ENCODE results near the gene OR10C1.

- TF ChIP-seq, protein P1, sequence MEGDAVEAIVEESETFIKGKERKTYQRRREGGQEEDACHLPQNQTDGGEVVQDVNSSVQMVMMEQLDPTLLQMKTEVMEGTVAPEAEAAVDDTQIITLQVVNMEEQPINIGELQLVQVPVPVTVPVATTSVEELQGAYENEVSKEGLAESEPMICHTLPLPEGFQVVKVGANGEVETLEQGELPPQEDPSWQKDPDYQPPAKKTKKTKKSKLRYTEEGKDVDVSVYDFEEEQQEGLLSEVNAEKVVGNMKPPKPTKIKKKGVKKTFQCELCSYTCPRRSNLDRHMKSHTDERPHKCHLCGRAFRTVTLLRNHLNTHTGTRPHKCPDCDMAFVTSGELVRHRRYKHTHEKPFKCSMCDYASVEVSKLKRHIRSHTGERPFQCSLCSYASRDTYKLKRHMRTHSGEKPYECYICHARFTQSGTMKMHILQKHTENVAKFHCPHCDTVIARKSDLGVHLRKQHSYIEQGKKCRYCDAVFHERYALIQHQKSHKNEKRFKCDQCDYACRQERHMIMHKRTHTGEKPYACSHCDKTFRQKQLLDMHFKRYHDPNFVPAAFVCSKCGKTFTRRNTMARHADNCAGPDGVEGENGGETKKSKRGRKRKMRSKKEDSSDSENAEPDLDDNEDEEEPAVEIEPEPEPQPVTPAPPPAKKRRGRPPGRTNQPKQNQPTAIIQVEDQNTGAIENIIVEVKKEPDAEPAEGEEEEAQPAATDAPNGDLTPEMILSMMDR (conservative IDR thresholded peaks at IDR 0.05; ENCODE audit: low read depth, low read length), result no peak
- TF ChIP-seq EZH2 (IDR thresholded peaks at IDR 0.05; ENCODE audit: borderline replicate concordance, low read depth, low read length, poor library complexity, severe bottlenecking), result no peak
Observed at GRCh38 chr6:29474996-29475395, 35.9 kb downstream of the OR10C1 start.
